ENCODE data around the gene CYSTM1. TPM values are rescaled to one million over a fixed set of nuclear protein-coding genes. Genes with fewer than 3 reads are reported as not detected.

CYSTM1 gene
- polyA plus RNA-seq, 2 of the 4 experiments (the other 2 are of a cell fraction), result 76.8 to 103 TPM

GRCh38 chr5:140128376-140128775, 46.6 kb upstream of the CYSTM1 start (continued):
- TF ChIP-seq TP53 (CRISPR knock-in tag; IDR thresholded peaks at IDR 0.05) (no peak), MYC (IDR thresholded peaks at IDR 0.05; ENCODE audit: borderline replicate concordance, low read length) (no peak), MAFK (IDR thresholded peaks at IDR 0.05; ENCODE audit: partially characterized antibody) (no peak)

GRCh38 chr5:140130949-140131733, 43.8 kb upstream of the CYSTM1 start:
- CTCF ChIA-PET, result interaction anchor here (0.8 to 7.9 kb wide), 2 partner anchors 8 to 14 kb away, joined by 3 to 114 read pairs; no protein-coding TSS in a partner anchor
- no peak overlapping the region for H3K27ac ChIP-seq
- no peak for FAIRE-seq

GRCh38 chr5:140131967-140132409, 43.0 kb upstream of the CYSTM1 start:
- CTCF ChIA-PET, result interaction anchor here (0.8 to 7.9 kb wide), 4 partner anchors 9 to 59 kb away, joined by 3 to 114 read pairs (median 12); no protein-coding TSS in a partner anchor
- Histone ChIP-seq H3K9me3 (no peaks in the 10 kb centered on the region), H3K4me2 (no peak overlapping the region), H3K4me3 (no peak overlapping the region), H3K4me1 (0 out of 3 replicates have a peak, but pooled peaks cover 11% of the 10 kb centered on the region), H3K27ac (no peak overlapping the region)
- ATAC-seq, result peak in 1 of 2 experiments; percentile 58; a peak in 3 of 6 replicates
- POLR2A ChIA-PET, result interaction anchor here (1.3 kb wide), 1 partner anchor 24 kb away, joined by 5 read pairs; no protein-coding TSS in a partner anchor
- TF ChIP-seq CHD2 (IDR thresholded peaks at IDR 0.05; ENCODE audit: low read length, partially characterized antibody) (no peak), MAZ (IDR thresholded peaks at IDR 0.05; ENCODE audit: borderline replicate concordance, low read depth, low read length) (no peak)
- peak in 1 of 2 experiments; percentile 15 for DNase-seq (ENCODE audit: low read depth in 1 of 2, low spot score in 1 of 2)
- FAIRE-seq, result no peak
- 69% methylated on average over 3 of the region's 3 CpGs for WGBS (ENCODE audit: missing lambda C conversion rate)

More at GRCh38 chr5:140130949-140131733, 43.8 kb upstream of the CYSTM1 start:
- Histone ChIP-seq H3K4me2 (no peak overlapping the region), H3K4me3 (no peak overlapping the region), H3K4me1 (0 out of 3 replicates have a peak, but pooled peaks cover 11% of the 10 kb centered on the region), H3K9me3 (no peaks in the 10 kb centered on the region)
- 67% methylated on average over 5 of the region's 5 CpGs for WGBS (ENCODE audit: missing lambda C conversion rate)
- DNase-seq (ENCODE audit: low read depth in 1 of 2, low spot score in 1 of 2) (no peak), ATAC-seq (no peak)
- TF ChIP-seq FOSB (CRISPR knock-in tag; IDR thresholded peaks at IDR 0.05) (no peak), HEYL (CRISPR knock-in tag; IDR thresholded peaks at IDR 0.05) (no peak), CBX2 (IDR thresholded peaks at IDR 0.05; ENCODE audit: borderline replicate concordance, low read depth) (no peak), RAD21 (conservative IDR thresholded peaks at IDR 0.05 in 1 of 2, IDR thresholded peaks at IDR 0.05 in 1 of 2) (no peak), SMC3 (IDR thresholded peaks at IDR 0.05) (no peak), POLR2A (IDR thresholded peaks at IDR 0.05; ENCODE audit: low read length) (no peak)
- POLR2A ChIA-PET, result interaction anchor here (1.3 kb wide), 1 partner anchor 23 kb away, joined by 5 read pairs; no protein-coding TSS in a partner anchor

GRCh38 chr5:140133514-140134167, 41.3 kb upstream of the CYSTM1 start:
- ChIA-PET CTCF (interaction anchor here (0.9 to 7.9 kb wide), 8 partner anchors 12 to 60 kb away, joined by 3 to 114 read pairs (median 7); no protein-coding TSS in a partner anchor), POLR2A (no interaction called here)
- DNase-seq (ENCODE audit: low read depth in 1 of 2, low spot score in 1 of 2) (no peak), ATAC-seq (no peak), FAIRE-seq (no peak)
- H3K9me3 ChIP-seq, result no peaks in the 10 kb centered on the region
- H3K4me3 ChIP-seq, result no peak overlapping the region
- no peak overlapping the region for H3K27ac ChIP-seq
- 75% methylated on average over 4 of the region's 4 CpGs for WGBS (ENCODE audit: missing lambda C conversion rate)
- no peak for TF ChIP-seq EHF (CRISPR knock-in tag; IDR thresholded peaks at IDR 0.05)
- no peak for TF ChIP-seq EP300 (IDR thresholded peaks at IDR 0.05)
- no peak for TF ChIP-seq RNF2 (IDR thresholded peaks at IDR 0.05; ENCODE audit: borderline replicate concordance, low read depth)
- no peak for TF ChIP-seq NPAS2 (CRISPR knock-in tag; IDR thresholded peaks at IDR 0.05; ENCODE audit: borderline replicate concordance)
- H3K4me2 ChIP-seq, result no peak overlapping the region
- 0 out of 3 replicates have a peak, but pooled peaks cover 5% of the 10 kb centered on the region for H3K4me1 ChIP-seq

Measured in A549 (cell line).